GM18498 (cell line): ENCODE data around the gene TSEN15.

ENCODE experiments used
- ATAC-seq: cut with Tn5 transposase; IDR thresholded peaks from one replicate; pipeline ENCODE4 v1.9.1; 2021; ENCODE audit warnings: mild to moderate bottlenecking, moderate library complexity; ENCODE audit not compliant: unreplicated experiment

TSEN15 gene

GRCh38 chr1:184051485-184052193 lies at the start of gene TSEN15:
TSEN15 (plus strand) TSS chr1:184051730; CDS start chr1:184051756, 26 bp downstream.
- ATAC-seq = peak; percentile 99

DNA sequence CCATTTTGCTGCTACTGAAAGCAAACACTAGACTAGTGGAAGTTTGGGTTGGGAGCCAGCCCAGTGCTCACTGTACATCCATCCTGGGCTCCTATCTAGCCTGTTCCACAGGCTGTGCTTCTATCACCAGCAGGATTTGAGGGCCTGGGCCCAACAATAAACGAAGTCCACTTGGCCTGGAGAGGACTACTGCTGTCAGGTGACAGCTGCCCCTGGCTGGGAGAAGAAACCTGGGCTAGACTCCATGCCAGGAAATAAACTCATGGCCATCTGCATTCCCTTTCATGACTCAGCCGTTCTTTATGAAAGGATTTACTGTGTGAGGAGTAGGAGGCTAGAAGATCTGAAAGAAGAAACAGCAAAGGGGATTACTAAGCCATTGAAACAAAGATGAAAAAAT lies 49.5 kb upstream of the TSEN15 start:
- no peak for ATAC-seq

DNA sequence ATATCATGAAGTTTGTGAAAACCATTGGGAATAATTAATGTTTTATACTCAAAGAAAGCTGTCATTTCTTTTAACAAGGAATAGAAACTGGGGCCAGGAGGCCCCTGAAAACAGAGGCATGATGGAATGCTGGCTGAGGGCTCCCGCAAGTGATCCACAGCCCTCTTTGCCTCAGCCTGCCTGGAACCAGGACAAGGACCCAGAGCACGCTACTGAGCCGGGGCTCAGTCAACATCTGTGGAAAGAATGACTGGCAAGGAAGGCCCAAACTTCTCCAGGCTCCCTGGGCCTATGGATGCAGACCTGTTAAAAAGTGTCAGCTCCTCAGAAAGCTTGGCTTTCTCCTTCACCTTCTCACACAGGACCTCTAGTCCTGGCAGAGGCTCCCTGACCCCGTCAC lies 46.6 kb upstream of the TSEN15 start:
- ATAC-seq = no peak

DNA sequence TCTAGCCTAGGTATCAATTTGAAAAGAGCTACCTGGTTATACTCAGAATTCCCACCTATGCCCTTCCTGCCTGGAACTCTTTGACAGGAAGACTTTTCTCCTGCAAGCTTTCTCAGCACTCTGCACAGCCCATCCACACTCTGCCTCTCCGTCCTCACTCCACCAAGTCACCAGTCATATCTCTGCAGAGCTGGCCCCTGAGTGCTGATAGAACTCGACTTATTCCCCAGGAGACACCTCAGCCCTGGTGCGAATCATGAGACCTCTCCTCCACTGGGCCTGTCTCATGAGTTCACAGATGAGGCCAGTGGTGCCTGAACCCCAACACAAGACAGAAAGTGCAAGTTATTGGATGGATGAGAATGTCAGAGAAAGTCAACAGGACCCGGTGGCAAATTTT lies 46.0 kb upstream of the TSEN15 start:
- no peak for ATAC-seq

- ATAC-seq = no peak
These were observed 40.7 kb upstream of the TSEN15 start for GRCh38 chr1:184010788-184011187.

GRCh38 chr1:184012187-184012586 lies 39.3 kb upstream of the TSEN15 start:
- ATAC-seq = no peak

DNA sequence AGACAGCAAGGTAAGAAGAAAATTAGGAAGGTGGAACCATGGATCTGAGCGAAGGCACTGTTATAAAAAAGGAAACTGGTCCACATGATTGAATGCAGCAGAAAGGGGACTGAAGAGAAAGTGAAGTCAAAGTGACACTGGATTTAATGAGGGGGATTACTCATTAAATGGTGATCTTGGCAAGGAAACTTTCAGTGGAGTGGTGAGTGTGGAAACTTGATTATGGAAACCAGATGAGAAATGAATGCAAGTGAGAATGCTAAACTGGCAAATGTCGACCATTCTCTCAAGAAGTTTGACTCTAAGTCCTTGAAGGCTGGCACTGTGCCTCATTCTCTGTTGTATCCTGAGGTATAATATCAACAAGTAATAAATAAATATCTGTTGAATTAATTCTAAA lies 37.3 kb upstream of the TSEN15 start:
- no peak for ATAC-seq

GRCh38 chr1:184016169-184016568 lies 35.4 kb upstream of the TSEN15 start:
- no peak for ATAC-seq

DNA sequence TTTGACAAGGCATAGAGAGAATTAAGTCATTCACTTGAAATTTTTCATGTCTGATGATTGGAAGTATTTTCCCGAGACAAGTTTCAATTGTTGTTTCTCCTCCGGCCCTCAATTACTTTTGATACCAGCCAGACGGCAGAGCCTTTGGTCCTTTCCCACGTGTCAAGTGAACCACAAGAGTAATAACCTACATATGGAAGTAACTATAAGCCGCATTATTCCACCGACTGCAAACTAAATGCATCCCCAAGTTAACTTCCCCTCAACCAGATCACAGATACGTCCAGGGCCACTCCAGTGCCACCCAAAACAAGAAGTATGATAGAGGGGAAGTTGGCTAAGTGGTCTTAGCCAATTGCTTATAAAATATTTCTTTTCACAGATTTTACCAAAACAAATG lies 34.2 kb upstream of the TSEN15 start:
- no peak for ATAC-seq

DNA sequence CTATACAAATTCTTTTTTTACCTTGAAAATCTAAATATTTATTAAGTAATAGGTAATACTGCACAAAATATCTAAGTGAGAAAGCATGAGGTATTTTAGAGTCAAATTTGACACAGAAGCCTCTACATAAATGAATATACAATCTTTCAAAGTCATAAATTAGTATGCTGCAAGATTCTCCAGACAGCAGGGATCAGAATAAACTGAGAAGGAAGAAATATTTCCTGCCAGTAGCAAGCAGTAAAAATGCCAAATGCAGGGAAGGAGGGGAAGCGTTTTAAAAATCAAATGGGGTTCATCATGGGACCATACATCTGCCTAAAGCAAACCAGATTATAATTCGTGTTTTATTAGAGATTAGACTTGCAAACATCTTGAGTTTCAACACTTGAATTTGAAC lies 32.9 kb upstream of the TSEN15 start:
- ATAC-seq = no peak

- ATAC-seq = no peak
These were observed 32.5 kb upstream of the TSEN15 start for GRCh38 chr1:184019069-184019468.

GRCh38 chr1:184019506-184019905 lies 32.0 kb upstream of the TSEN15 start:
- no peak for ATAC-seq

DNA sequence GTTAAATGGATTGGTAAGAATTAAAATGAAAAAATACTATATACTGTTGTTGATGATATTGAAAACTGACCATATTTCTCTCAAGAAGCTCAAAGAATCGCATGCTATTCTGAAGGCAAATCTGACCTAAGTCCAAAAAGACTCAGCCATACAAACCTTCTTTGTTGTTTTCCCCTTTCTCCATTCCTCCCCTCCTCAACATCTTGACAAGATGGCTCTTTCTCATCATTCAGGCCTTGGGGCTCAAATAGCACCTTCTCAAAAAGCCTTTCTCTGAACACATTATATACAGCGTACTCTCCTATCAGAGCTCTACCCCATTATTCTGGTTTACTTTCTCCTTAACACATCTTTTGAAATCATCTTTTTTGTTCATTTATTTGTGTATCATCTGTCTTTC lies 31.2 kb upstream of the TSEN15 start:
- ATAC-seq = no peak

GRCh38 chr1:184020855-184021254 lies 30.7 kb upstream of the TSEN15 start:
- ATAC-seq = no peak

GRCh38 chr1:184021728-184022127 lies 29.8 kb upstream of the TSEN15 start:
- no peak for ATAC-seq

GRCh38 chr1:184022668-184023067 lies 28.9 kb upstream of the TSEN15 start:
- ATAC-seq = no peak

DNA sequence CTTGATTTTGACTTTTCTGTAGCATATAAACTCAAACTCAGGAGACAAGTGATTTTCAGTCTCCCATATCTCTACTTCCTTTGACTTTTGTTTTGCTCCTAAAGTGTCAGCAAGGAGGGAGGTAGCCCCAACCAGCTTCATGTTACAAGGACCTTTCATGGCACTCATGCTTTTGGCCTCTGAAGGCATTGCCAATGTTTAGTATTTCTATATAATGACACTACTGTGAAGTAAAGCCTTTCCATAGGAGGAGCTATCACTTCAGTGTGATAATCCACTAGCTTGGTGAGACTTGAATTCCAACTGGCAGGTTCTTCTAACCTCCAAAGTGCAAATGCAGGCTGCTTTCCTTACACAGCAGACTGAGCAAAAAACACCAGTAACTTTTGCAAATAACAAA lies 28.4 kb upstream of the TSEN15 start:
- no peak for ATAC-seq

- ATAC-seq = no peak
These were observed 26.3 kb upstream of the TSEN15 start for GRCh38 chr1:184025242-184025675.

- no peak for ATAC-seq
These were observed 23.5 kb upstream of the TSEN15 start for GRCh38 chr1:184027826-184028695.

DNA sequence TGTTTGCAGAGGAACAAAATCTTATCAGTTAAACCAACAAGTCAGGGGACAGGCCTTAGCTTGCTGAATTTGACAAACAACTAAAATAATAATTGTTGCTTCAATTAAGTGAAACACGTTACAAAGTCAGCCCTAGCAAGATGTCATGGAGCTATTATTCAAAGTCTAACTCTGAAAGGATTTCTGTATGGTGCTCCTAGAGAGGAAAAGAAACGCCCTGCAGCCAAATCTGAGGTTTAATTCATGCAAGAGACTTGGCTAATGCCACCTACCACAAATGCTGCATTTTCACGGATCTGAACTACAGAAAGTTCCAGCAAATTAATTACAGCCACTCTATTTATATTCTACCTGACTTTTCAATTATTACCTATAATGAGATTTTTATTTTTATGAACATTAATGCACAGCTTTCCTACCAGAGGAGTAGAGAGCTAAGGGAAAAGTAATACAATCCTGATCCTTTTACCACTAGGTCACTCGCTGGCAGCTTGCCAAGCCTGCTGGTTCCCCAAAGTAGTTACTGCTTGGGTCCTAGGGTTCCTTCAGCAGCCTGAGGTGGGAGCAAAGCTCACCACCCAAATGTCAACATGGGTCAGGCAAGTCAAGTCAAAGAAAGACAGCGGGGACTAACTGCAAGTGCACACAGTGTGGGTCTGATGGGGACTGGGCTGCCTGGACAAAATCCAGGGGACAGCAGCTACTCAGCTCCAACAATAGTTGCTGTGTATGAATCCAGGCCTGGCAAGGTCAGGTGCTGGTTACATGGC lies 22.5 kb upstream of the TSEN15 start:
- ATAC-seq = no peak

- no peak for ATAC-seq
These were observed 21.0 kb upstream of the TSEN15 start for GRCh38 chr1:184030433-184031091.
